ENCODE results near the gene SND1. TPM values are rescaled to one million over a fixed set of nuclear protein-coding genes. Genes with fewer than 3 reads are reported as not detected.

The SND1 gene
- total RNA-seq, 1 experiment from 2014 or later, result 218 TPM

DNA sequence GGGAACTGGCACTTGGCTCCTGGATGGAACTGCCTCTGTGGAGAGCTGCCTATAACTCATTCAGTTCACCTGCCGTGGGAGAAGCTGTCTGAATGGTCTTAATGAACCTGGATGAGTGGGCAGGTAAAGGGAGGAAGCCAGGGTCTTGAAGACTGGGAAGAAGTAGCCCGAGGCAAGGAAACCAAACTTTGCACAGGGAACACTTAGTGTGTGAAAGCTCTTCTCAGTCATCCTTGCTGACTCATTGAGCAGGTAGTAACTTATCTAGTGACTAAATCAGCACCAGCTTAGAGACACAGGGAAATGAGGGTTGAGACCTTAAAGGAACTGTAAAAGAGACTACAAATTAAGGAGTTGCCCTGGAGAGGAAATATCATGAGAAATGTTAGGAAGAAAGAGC is 369.4 kb downstream of the SND1 start:
- Histone ChIP-seq H3K23me2 (ENCODE audit: insufficient read length, low read depth, low read length, poor library complexity, severe bottlenecking) (no peaks in the 10 kb centered on the region), H3K79me1 (ENCODE audit: insufficient read depth, low read depth, low read length, poor library complexity, severe bottlenecking) (no peaks in the 10 kb centered on the region), H3K4ac (ENCODE audit: low read depth, low read length) (no peak overlapping the region), H3K4me2 (ENCODE audit: insufficient read depth, insufficient read length, low read length) (no peak overlapping the region), H4K91ac (ENCODE audit: insufficient read length, low read depth, low read length) (no peak overlapping the region), H3K14ac (ENCODE audit: insufficient read depth, low read length) (no peak overlapping the region), H2BK20ac (ENCODE audit: low read depth, low read length, poor library complexity, severe bottlenecking) (no peak overlapping the region), H4K8ac (replicated peaks; ENCODE audit: insufficient read length, low read depth, low read length) (no peak overlapping the region), H4K20me1 (ENCODE audit: control insufficient read depth, insufficient read depth, insufficient read length) (no peaks in the 10 kb centered on the region), H2BK5ac (ENCODE audit: insufficient read length, low read length) (no peak overlapping the region), H2BK12ac (ENCODE audit: insufficient read length, low read depth, low read length) (no peak overlapping the region), H3T11ph (ENCODE audit: low read length) (no peak overlapping the region), H3K79me2 (ENCODE audit: insufficient read depth, low read length) (no peaks in the 10 kb centered on the region), H2BK120ac (ENCODE audit: low read depth, low read length, poor library complexity, severe bottlenecking) (no peak overlapping the region), H4K5ac (ENCODE audit: insufficient read length, low read depth, low read length) (no peak overlapping the region), H3K4me1 (ENCODE audit: insufficient read depth, low read length) (peaks cover 14% of the 10 kb centered on the region; the same call in 1 of the 2 replicates), H2BK15ac (ENCODE audit: low read depth, low read length) (no peak overlapping the region), H3K56ac (ENCODE audit: insufficient read length, low read depth, low read length) (no peak overlapping the region), H3K18ac (ENCODE audit: insufficient read length, low read depth, low read length) (no peak overlapping the region), H3K23ac (ENCODE audit: insufficient read length, low read depth, low read length) (no peak overlapping the region), H3K9me3 (ENCODE audit: control insufficient read depth, low read depth, low read length) (no peaks in the 10 kb centered on the region), H3K9ac (ENCODE audit: extremely low read depth, insufficient read length, low read length) (no peak overlapping the region), H3K27me3 (ENCODE audit: insufficient read depth, low read length) (no peaks in the 10 kb centered on the region), H3K27ac (ENCODE audit: insufficient read length, low read depth, low read length) (no peak overlapping the region), H2AK5ac (ENCODE audit: insufficient read length, low read length) (no peak overlapping the region), H2AFZ (ENCODE audit: low read length) (no peak overlapping the region)
- no CpG with 5 or more reads among the region's 2 CpGs for WGBS (ENCODE audit: extremely low coverage, insufficient read length, low lambda C conversion rate)
- Mint-ChIP-seq H3K27ac (no peak overlapping the region; a peak in 1 of 7 replicates), H3K4me3 (no peak overlapping the region), H3K36me3 (ENCODE audit: insufficient read depth in 1 of 3, low read depth in 3 of 3) (peaks cover 0 to 13% (median 0%) of the 10 kb centered on the region in 3 experiments; a peak in 4 of 7 replicates), H3K4me1 (peaks cover 42 to 53% of the 10 kb centered on the region in 2 experiments), H3K27me3 (ENCODE audit: low read depth) (no peaks in the 10 kb centered on the region), H3K9me3 (no peaks in the 10 kb centered on the region)
- TF ChIP-seq, protein P1, sequence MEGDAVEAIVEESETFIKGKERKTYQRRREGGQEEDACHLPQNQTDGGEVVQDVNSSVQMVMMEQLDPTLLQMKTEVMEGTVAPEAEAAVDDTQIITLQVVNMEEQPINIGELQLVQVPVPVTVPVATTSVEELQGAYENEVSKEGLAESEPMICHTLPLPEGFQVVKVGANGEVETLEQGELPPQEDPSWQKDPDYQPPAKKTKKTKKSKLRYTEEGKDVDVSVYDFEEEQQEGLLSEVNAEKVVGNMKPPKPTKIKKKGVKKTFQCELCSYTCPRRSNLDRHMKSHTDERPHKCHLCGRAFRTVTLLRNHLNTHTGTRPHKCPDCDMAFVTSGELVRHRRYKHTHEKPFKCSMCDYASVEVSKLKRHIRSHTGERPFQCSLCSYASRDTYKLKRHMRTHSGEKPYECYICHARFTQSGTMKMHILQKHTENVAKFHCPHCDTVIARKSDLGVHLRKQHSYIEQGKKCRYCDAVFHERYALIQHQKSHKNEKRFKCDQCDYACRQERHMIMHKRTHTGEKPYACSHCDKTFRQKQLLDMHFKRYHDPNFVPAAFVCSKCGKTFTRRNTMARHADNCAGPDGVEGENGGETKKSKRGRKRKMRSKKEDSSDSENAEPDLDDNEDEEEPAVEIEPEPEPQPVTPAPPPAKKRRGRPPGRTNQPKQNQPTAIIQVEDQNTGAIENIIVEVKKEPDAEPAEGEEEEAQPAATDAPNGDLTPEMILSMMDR (conservative IDR thresholded peaks at IDR 0.05), result no peak
- DNase-seq, result no peak

Measured in H9 (cell line).